ENCODE results near the gene CLNS1A.

GRCh38 chr11:77642228-77642627 lies 4.6 kb upstream of the CLNS1A start:
- no peak for TF ChIP-seq REST (IDR thresholded peaks at IDR 0.05; ENCODE audit: insufficient read depth in 1 of 2, low read depth in 2 of 2, low read length in 2 of 2)
- TF ChIP-seq TAF1 (IDR thresholded peaks at IDR 0.05; ENCODE audit: borderline replicate concordance, insufficient read depth, low read length) = no peak

Data from PFSK-1 (cell line).